Activated CD8-positive, alpha-beta memory T cell treated with anti-CD3 and anti-CD28 coated beads, Interleukin-2, amount 50 U/mL, for 1 hour (primary cell): ENCODE data around the gene ADAMTSL2.
A peak's percentile ranks its signal among the peaks of the same experiment; 100 is the strongest.

Experiments used
- DNase-seq: peaks from one replicate; pipeline ENCODE4 v3.0.0-alpha.2; 2020; ENCODE audit errors: extremely low read depth

Gene ADAMTSL2

GRCh38 chr9:133534346-133535291 is at the start of gene ADAMTSL2:
Gene ADAMTSL2, plus strand, starts transcription at chr9:133534704. Its CDS starts 2,009 bp downstream, at chr9:133536713.
- DNase-seq = peak; percentile 18

GRCh38 chr9:133485531-133486260 is 48.8 kb upstream of the ADAMTSL2 start:
- DNase-seq = no peak

DNA sequence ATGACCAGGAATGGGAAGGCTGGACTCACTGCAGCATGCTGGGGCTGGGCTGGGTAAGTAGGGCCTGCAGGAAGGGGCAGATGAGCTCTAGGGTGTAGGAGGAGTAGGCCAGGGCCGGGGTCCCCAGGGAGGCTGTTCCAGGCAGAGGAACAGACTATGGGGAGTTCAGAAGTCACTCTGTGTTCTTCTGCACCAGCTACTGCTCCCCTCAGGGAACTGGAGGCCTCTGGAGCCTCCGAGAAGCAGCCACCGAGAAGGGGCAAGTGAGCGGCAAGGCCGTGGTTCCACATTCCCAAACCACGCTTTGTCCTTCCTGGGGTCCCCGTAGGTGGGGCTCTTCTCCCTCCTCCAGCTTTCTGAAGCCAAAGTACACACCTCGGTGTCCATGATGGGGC is 47.2 kb upstream of the ADAMTSL2 start:
- no peak for DNase-seq

- DNase-seq = no peak
Measured at GRCh38 chr9:133488686-133489252, 45.7 kb upstream of the ADAMTSL2 start.

DNA sequence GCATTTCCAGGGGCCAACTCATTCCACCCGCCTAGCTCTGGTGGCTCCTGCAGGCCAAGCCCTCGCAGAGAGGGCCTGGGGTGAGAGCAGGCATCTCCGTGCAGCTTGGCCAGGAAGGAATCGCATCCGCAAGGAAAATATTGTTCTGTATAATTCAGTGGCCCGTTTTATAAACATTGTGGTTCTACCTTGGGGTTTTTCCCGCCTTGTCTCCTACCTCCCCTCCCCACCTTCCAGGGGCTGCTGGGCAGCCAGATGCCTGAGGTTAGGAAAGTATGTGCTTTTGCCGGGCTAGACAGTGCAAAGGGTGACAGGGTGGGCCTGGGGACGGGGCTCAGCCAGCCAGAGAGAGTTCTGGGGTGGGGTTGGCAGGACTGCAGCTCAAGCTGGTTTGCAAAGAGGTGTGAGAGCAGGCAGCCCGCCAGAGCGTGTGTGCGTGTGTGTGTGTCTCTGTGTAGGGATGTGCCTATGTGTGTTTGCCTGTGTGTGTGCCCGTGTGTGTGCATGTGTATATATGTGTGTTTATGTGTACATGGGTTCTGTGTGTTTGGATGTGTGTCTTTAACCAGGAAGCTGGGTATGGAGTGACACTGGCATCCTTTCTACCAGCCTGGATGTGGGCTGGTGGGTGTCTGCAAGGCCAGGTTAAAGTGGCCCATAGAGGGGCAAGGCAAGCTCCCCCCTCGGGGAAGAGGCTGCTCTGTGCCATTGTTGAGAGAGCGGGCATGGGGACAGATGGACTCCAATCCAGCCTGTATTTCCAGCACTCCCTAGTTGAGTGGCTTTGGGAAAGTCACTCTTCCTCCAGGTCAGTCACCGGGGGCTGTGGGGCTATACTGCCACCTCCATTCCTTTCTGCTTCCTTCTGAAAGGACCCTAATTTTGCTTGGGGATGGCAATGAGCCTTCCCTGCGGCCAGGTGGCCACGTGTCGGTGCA is 45.0 kb upstream of the ADAMTSL2 start:
- no peak for DNase-seq

DNA sequence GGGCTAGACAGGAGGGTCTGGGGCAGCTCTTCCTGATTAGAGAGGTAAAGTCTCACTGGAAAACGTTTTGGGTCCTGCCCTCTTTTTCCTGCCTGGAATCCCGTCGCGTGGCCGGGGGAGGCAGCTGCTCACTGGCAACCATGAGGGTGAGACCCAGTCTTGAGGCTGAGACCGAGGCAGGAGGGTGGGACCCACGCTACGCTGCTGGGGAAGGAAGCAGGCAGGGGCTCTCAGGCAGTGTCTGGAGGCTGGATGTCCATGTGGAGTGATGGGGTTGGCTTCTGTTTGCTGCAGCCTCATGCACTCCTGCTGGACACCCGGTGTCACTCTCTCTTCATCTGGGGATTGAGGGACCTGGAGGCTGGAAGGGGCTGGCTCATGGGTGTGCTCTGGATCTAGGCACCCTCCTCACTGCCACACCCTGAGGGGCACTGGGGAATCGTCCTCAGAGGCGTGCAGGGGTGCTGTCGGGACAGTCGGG is 44.3 kb upstream of the ADAMTSL2 start:
- no peak for DNase-seq

DNA sequence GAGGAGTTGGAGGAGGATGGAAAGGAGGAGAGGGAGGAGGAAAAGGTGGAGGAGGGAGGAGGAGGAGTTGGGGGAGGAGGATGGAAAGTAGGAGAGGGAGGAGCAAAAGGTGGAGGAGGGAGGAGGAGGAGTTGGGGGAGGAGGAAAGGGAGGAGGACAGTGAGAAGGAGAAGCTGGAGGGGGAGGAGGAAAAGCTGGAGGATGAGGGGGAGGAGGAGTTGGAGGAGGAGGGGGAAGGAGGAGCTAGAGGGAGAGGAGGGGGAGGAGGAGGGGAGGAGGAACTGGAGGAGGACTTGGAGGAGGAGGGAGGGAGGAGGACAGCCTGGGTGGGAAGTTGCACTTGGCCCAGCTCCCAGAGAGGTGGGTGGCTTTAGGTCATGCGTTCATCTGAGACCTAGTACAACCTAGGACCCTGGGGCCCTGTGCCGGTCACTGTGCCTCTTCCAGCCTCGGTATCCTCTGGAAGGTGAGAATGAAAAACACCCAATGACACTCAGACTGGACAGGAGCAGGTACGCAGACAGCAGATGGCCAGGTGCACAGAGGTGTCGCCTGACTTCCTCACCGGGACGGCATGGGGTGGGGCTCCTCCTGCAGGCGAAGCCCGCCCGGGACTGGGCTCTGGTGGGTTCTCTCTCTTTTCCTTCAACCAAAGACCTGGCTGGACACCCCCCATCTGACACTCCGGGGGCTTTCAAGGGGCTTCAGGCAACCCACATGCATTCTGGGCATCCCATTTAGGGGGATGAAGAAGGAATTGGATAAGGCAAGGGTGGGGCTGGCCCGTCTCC is 43.4 kb upstream of the ADAMTSL2 start:
- no peak for DNase-seq

DNA sequence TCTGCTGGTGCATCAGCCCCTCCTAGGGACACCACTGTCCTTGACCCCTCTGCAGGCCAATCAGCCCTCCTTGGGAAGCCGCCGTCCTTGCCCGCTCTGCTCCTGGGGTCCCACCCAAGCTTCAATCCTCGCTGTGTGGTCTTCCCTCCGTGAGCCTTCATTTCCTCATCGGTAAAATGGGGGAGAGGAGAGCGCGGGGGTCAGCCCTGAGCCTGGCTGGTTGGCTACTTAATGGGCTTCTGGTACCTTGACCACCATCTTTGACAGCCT is 42.9 kb upstream of the ADAMTSL2 start:
- DNase-seq = no peak

GRCh38 chr9:133492061-133493021 is 42.2 kb upstream of the ADAMTSL2 start:
- DNase-seq = no peak

GRCh38 chr9:133493428-133493827 is 41.1 kb upstream of the ADAMTSL2 start:
- DNase-seq = no peak

- no peak for DNase-seq
Measured at GRCh38 chr9:133493845-133494540, 40.5 kb upstream of the ADAMTSL2 start.

DNA sequence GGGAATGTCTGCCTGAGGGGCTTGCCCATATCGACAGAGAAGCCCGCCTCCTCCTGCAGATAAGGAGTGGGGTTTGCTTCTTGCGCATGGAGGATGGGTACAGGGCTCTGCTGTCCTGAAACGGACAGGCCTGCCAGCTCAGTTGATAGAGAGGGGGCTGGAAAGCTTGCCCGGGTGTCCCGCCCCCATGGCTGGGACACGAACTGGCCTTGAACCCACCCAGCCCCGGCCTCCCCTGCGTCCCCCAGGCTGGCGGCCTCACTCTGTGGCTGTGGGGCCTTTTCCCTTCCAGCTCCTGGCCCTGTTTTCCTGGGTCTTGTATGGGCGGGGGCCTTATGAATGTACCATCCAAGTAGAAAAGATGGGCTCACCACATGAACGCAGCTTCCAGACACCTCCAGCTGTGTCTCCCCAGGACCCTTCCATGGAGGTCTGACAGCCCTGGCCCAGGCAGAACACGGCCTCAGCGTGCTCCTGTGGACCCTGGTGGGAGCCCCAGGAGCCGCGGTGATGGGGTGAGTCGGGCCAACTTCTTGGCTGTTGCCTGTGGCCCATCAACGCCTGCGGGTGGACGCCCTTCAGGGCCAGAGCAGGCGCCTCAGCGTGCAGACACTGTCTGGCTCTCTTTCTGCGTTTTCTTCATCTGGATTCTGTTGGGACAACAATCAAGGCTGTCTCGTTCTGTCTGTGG is 39.7 kb upstream of the ADAMTSL2 start:
- no peak for DNase-seq

GRCh38 chr9:133495327-133496293 is 38.9 kb upstream of the ADAMTSL2 start:
- no peak for DNase-seq

DNA sequence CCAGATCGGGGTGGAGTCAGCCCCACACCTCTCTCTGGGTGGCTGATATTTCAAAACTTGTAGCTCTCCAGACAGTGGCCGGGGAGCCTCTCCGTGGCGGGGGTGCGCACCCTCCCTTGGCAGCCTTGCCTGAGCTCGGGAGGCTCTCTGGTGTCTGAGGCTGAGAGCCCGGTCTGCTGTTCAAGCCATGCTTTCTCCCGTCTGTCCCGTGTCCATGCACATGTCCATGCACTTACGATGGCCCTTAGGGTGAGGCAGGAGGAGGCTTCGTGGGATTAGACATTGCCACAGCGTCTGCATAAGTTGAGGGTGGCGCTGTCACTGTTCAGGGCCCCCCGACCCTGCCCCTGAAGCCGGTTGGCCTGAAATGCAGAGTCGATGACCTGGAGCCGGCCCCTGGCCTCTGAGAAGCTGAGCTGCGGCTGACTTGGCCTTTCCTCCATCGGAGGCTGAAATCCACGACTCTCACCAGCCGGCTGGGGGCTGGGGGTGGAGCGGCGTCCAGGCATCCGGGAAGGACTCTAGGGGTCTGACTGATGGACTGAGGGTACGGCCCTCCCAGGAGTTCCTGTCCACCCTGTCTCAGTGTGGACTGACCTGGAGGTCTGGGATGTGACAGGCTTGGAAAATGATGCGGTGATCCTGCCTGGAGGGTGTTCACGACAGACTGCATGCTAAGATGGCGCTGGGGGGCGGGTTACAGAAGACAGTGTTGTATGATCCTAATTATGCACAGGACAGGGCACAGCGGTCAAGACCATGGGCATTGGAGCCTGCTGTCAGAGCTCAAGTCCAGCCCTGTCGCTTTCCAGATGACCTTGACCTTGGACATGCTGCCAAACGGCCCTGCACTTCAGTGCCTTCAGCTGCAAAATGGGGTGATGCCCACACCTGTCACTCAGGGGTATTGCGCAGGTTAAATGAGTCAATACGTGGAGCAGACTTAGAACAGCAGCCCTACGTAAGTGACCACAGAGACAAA is 37.4 kb upstream of the ADAMTSL2 start:
- no peak for DNase-seq

- no peak for DNase-seq
Measured at GRCh38 chr9:133499132-133499891, 35.2 kb upstream of the ADAMTSL2 start.
